Kidney (tissue), 14 donors: ENCODE results near the gene PEPD. TPM values are rescaled to one million over a fixed set of nuclear protein-coding genes. Genes with fewer than 3 reads are reported as not detected.

Experiments
- DNase-seq, 5 donors: peaks; one replicate each; pipeline ENCODE4 v3.0.0-alpha.2; 2013 to 2020
- FAIRE-seq: peaks from 2 replicates; lab custom pipeline; 2012; peaks lifted over from hg19 to GRCh38; lab: Jason Lieb, UNC
- H3K27ac ChIP-seq, 2 donors: one replicate each; pipeline ENCODE4 v1.7.0; 2013; ENCODE audit warnings: low read depth in 2 of 2, low read length in 2 of 2, inconsistent platforms in 1 of 2
- H3K27me3 ChIP-seq: one replicate; pipeline ENCODE4 v1.7.1; 2013; ENCODE audit warnings: low read length, inconsistent platforms; ENCODE audit not compliant: control insufficient read depth, insufficient read depth
- H3K36me3 ChIP-seq, 3 donors: one replicate each; pipeline versions ENCODE4 v1.7.0 to v1.7.1; 2013; ENCODE audit warnings: low read length in 3 of 3, control low read depth in 1 of 3, inconsistent platforms in 1 of 3; ENCODE audit not compliant: insufficient read depth in 3 of 3, control insufficient read depth in 2 of 3
- H3K4me1 ChIP-seq, 3 donors: one replicate each; pipeline versions ENCODE4 v1.7.0 to v1.7.1; 2013; ENCODE audit warnings: low read length in 3 of 3, inconsistent platforms in 1 of 3, low read depth in 1 of 3; ENCODE audit not compliant: control insufficient read depth in 2 of 3, insufficient read depth in 2 of 3
- H3K4me3 ChIP-seq, 3 donors: one replicate each; pipeline versions ENCODE4 v1.7.0 to v1.8.1; 2013; ENCODE audit warnings: low read length in 3 of 3, control low read depth in 1 of 3, inconsistent platforms in 1 of 3
- H3K9ac ChIP-seq, 3 donors: one replicate each; pipeline versions ENCODE4 v1.7.0 to v1.7.1; 2013; ENCODE audit warnings: low read length in 3 of 3, control low read depth in 1 of 3, inconsistent platforms in 1 of 3
- H3K9me3 ChIP-seq, 3 donors: one replicate each; pipeline versions ENCODE4 v1.7.0 to v1.7.1; 2013; ENCODE audit warnings: low read length in 3 of 3, control low read depth in 1 of 3, inconsistent platforms in 1 of 3; ENCODE audit not compliant: control insufficient read depth in 2 of 3, insufficient read depth in 1 of 3
- CTCF ChIP-seq: IDR thresholded peaks from 3 replicates; pipeline ENCODE4 v1.5.1; 2012; ENCODE audit warnings: mild to moderate bottlenecking, moderate library complexity, borderline replicate concordance; ENCODE audit not compliant: insufficient read depth; ENCODE audit errors: extremely low read depth
- intact Hi-C: fragments of 100-400 bp; cut with DNase I; formaldehyde crosslinking; loops from one replicate; pipeline ENCODE4 v1.11.1; 2022
- polyA plus RNA-seq: library from polyadenylated mRNA; stranded (reverse); fragments of 350-450 nt; fragmentation: Illumina TruSeq; extraction: RNeasy Lipid Tissue Mini Kit (QIAGEN cat#74804); gene quantifications from one replicate; pipeline ENCODE4 v1.2.3, GENCODE V29; 2014; ENCODE audit warnings: low read depth, low replicate concordance; ENCODE audit not compliant: insufficient read depth
- total RNA-seq: library from RNA; stranded (reverse); fragmentation: NEBNext Ultra II Directional; extraction: Animal tissue kit (Norgen Biotek cat#: 25700); gene quantifications from one replicate; pipeline ENCODE4 v1.2.1, GENCODE V29; 2021
- donor health status: control.
- donor health status: control.
- donor health status: control.
- donor health status: control.
- donor health status: control.
- donor health status: DM: yes; HTN: yes; CAD: no.
- donor health status: Normal renal cell carcinoma (clear cell type).

Gene PEPD
- total and polyA plus RNA-seq, 2 donors from 2014 or later = 71.4 to 402 TPM

- FAIRE-seq (no peak), DNase-seq (no peak)
- TF ChIP-seq CTCF = no peak
- Histone ChIP-seq H3K27ac (no peak overlapping the region), H3K9me3 (no peaks in the 10 kb centered on the region), H3K4me3 (no peak overlapping the region), H3K4me1 (no peaks in the 10 kb centered on the region), H3K27me3 (no peaks in the 10 kb centered on the region), H3K9ac (no peak overlapping the region), H3K36me3 (no peaks in the 10 kb centered on the region)
- intact Hi-C loops = no loop called here
These were observed 32.8 kb upstream of the PEPD start for GRCh38 chr19:33554391-33554790.

GRCh38 chr19:33553530-33554310 lies 32.1 kb upstream of the PEPD start:
- no peaks in the 10 kb centered on the region for H3K27me3 ChIP-seq
- H3K9me3 ChIP-seq = no peaks in the 10 kb centered on the region
- FAIRE-seq (no peak), DNase-seq (no peak)
- no peak overlapping the region for H3K4me3 ChIP-seq
- H3K27ac ChIP-seq = no peak overlapping the region
- no peaks in the 10 kb centered on the region for H3K4me1 ChIP-seq
- no peaks in the 10 kb centered on the region for H3K36me3 ChIP-seq
- intact Hi-C loops = no loop called here
- no peak for TF ChIP-seq CTCF
- no peak overlapping the region for H3K9ac ChIP-seq

- DNase-seq = no peak
- Histone ChIP-seq H3K4me1 (no peaks in the 10 kb centered on the region), H3K9ac (no peak overlapping the region), H3K4me3 (no peak overlapping the region), H3K27me3 (no peaks in the 10 kb centered on the region), H3K27ac (no peak overlapping the region), H3K9me3 (no peaks in the 10 kb centered on the region), H3K36me3 (no peaks in the 10 kb centered on the region)
- no peak for TF ChIP-seq CTCF
- no peak for FAIRE-seq
- intact Hi-C loops = no loop called here
These were observed 31.3 kb upstream of the PEPD start for GRCh38 chr19:33552928-33553279.
